Right cardiac atrium (tissue), 5 donors: ENCODE data around the gene CACNA2D1. TPM values are rescaled to one million over a fixed set of nuclear protein-coding genes. Genes with fewer than 3 reads are reported as not detected.
A peak's percentile ranks its signal among the peaks of the same experiment; 100 is the strongest.

Experiments
- ATAC-seq, 2 donors: fragments of 200-7000 bp; cut with Tn5 transposase; one replicate each; pipeline versions ENCODE4 v1.8.0 to v1.9.1; 2020; ENCODE audit warnings: moderate library complexity in 2 of 2, mild to moderate bottlenecking in 1 of 2
- DNase-seq, 3 donors: peaks; one replicate each; pipeline ENCODE4 v3.0.0-alpha.2; 2020
- H3K27ac ChIP-seq: one replicate; pipeline ENCODE4 v1.5.1; 2013; ENCODE audit warnings: mild to moderate bottlenecking, low read length, control low read depth, moderate library complexity
- H3K27me3 ChIP-seq: one replicate; pipeline ENCODE4 v1.6.1; 2013; ENCODE audit not compliant: control insufficient read depth, insufficient read depth
- H3K4me1 ChIP-seq: one replicate; pipeline ENCODE4 v1.6.1; 2013; ENCODE audit warnings: low read length; ENCODE audit not compliant: control insufficient read depth, insufficient read depth
- H3K4me3 ChIP-seq: one replicate; pipeline ENCODE4 v1.5.1; 2013; ENCODE audit warnings: low read length, control low read depth
- H3K9me3 ChIP-seq: one replicate; pipeline ENCODE4 v1.6.1; 2013; ENCODE audit warnings: low read length; ENCODE audit not compliant: control insufficient read depth
- WGBS: extraction: QIAGEN DNeasy Blood & Tissue Kit; methylation state at CpG from one replicate; pipeline ENCODE4 v1.1.7; 2013; 5-methylcytosine and 5-hydroxymethylcytosine counted together
- intact Hi-C, 4 donors: fragments of 100-400 bp; cut with DNase I; formaldehyde crosslinking; loops; one replicate each; pipeline versions ENCODE4 v1.11.0 to v1.14.0; 2022 to 2023
- polyA plus RNA-seq: library from polyadenylated mRNA; stranded (reverse); fragments of 200-250 nt; gene quantifications from one replicate; pipeline ENCODE4 v1.2.3, GENCODE V29; 2013
- total RNA-seq, 4 donors: library from RNA; stranded (reverse); fragmentation: NEBNext Ultra II Directional; extraction: Animal tissue kit (Norgen Biotek cat#: 25700); gene quantifications; one replicate each; pipeline ENCODE4 v1.2.1, GENCODE V29; 2021
- donor health status: healthy with polysubstance abuse.
- donor health status: DM: no; HTN: yes; CAD: no.
- donor health status: DM: no; HTN: no; CAD: no.
- donor health status: DM: no; HTN: yes; CAD: no; lungs with severe emphysema.
- donor health status: DM: yes; HTN: yes; CAD: no.

Gene CACNA2D1
- total and polyA plus RNA-seq, 5 donors, result 9.7 to 55.2 (median 42.4) TPM

- Histone ChIP-seq H3K4me1 (no peaks in the 10 kb centered on the region), H3K27me3 (no peaks in the 10 kb centered on the region), H3K9me3 (no peaks in the 10 kb centered on the region), H3K27ac (no peak overlapping the region), H3K4me3 (no peak overlapping the region)
- intact Hi-C loops, result no loop called here
- ATAC-seq (no peak), DNase-seq (no peak)
- 93% methylated on average over 3 of the region's 3 CpGs for WGBS
Observed at GRCh38 chr7:81925530-81925929, 518.0 kb downstream of the CACNA2D1 start.

DNA sequence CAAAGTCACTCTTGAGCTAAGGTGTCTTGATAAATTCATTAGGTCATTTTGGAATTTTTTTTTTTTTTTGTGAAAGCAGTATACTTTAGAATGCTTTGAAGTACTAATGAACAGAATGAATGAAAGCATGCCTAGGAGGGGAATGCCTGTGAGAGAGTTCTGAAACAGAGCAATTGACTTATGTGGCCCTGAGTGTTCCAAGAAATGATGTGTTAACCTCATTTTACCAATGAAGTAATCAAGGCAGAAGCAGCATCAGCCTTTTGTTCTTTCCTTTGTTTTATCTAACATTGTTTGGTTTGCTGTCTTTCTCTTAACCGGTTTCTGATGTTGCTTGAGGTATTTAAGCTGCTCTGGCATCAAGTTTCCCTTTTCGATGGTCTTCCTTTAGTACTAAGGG, 519.1 kb downstream of the CACNA2D1 start:
- Histone ChIP-seq H3K9me3 (no peaks in the 10 kb centered on the region), H3K4me1 (no peaks in the 10 kb centered on the region), H3K27me3 (no peaks in the 10 kb centered on the region), H3K4me3 (no peak overlapping the region), H3K27ac (no peak overlapping the region)
- intact Hi-C loops, result no loop called here
- DNase-seq (no peak), ATAC-seq (no peak)
- 87% methylated on average over 2 of the region's 2 CpGs for WGBS

- 84% methylated on average over 3 of the region's 3 CpGs for WGBS
- DNase-seq, result peak in 1 of 3 donors; percentile 15
Observed at GRCh38 chr7:81919494-81919893, 524.1 kb downstream of the CACNA2D1 start.

GRCh38 chr7:81908220-81908619, 535.4 kb downstream of the CACNA2D1 start:
- H3K4me3 ChIP-seq, result no peak overlapping the region
- intact Hi-C loops, result no loop called here
- ATAC-seq (no peak), DNase-seq (no peak)
- H3K9me3 ChIP-seq, result no peaks in the 10 kb centered on the region
- H3K4me1 ChIP-seq, result no peaks in the 10 kb centered on the region
- H3K27me3 ChIP-seq, result no peaks in the 10 kb centered on the region
- 76% methylated on average over 2 of the region's 2 CpGs for WGBS
- H3K27ac ChIP-seq, result no peak overlapping the region

More at GRCh38 chr7:81919494-81919893, 524.1 kb downstream of the CACNA2D1 start:
- no peaks in the 10 kb centered on the region for H3K4me1 ChIP-seq
- no peak overlapping the region for H3K4me3 ChIP-seq
- H3K27me3 ChIP-seq, result no peaks in the 10 kb centered on the region
- ATAC-seq, result no peak
- peaks cover under 1% of the 10 kb centered on the region for H3K9me3 ChIP-seq
- H3K27ac ChIP-seq, result no peak overlapping the region
- intact Hi-C loops, result no loop called here

DNA sequence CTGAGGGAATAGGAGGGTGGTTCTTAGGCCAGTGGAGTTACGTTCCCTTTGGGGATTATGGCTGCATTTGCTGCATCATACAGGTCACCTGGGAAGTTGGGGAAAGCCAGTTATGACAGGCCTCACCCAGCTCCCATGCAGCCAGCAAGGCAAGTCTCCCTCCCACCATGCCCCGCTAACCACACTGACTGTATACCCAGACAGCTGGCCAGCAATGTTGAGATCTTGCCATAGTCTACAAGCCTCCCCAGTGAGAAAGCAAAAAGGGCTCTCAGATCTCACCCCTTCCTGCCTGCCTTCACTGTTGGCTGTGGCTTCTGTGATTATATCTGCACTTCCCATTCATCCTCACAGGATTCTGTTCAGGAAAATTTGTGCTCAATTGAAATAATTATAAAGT, 540.5 kb downstream of the CACNA2D1 start:
- H3K4me3 ChIP-seq, result no peak overlapping the region
- ATAC-seq (no peak), DNase-seq (no peak)
- no peaks in the 10 kb centered on the region for H3K27me3 ChIP-seq
- intact Hi-C loops, result no loop called here
- no peaks in the 10 kb centered on the region for H3K9me3 ChIP-seq
- 96% methylated on average over 2 of the region's 2 CpGs for WGBS
- H3K4me1 ChIP-seq, result no peaks in the 10 kb centered on the region
- H3K27ac ChIP-seq, result no peak overlapping the region

DNA sequence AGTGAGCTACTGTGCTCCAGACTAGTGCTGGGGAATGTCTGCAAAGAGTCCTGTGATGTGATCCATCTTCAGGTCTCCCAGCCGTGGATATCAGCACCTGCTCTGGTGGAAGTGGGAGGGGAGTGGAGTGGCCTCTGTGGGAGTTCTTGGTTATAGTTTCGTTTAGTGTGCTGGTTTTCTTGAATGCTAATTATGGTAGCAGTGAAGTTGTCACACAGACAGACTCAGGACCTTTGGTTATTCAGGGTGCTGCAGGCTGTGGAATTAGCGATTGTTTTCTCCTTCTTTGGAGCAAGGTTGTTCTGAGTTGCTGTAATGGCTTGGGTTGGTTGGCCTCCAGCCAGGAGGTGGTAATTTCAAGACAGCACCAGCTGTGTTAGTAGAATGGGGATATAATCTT, 541.0 kb downstream of the CACNA2D1 start:
- H3K9me3 ChIP-seq, result no peaks in the 10 kb centered on the region
- ATAC-seq, result no peak
- DNase-seq, result no peak
- H3K27me3 ChIP-seq, result no peaks in the 10 kb centered on the region
- intact Hi-C loops, result no loop called here
- H3K4me3 ChIP-seq, result no peak overlapping the region
- no peaks in the 10 kb centered on the region for H3K4me1 ChIP-seq
- H3K27ac ChIP-seq, result no peak overlapping the region
- 52% methylated on average over 3 of the region's 3 CpGs for WGBS
